ENCODE measurements around the gene FOXF2. TPM values are rescaled to one million over a fixed set of nuclear protein-coding genes. Genes with fewer than 3 reads are reported as not detected.

The FOXF2 gene
- total and polyA plus RNA-seq, 2 of the 4 experiments (the other 2 are of a cell fraction) = 2.5 to 16.3 TPM

- no peak overlapping the region for H3K14ac ChIP-seq (replicated peaks; ENCODE audit: low read depth, low read length)
- no peak overlapping the region for H2BK20ac ChIP-seq (ENCODE audit: low read depth, low read length)
- H4K8ac ChIP-seq (ENCODE audit: low read depth in 2 of 2, low read length in 2 of 2) = no peak overlapping the region
- POLR2A ChIA-PET (ENCODE audit: unreplicated experiment) = no interaction called here
- no peak overlapping the region for H3K4me2 ChIP-seq (ENCODE audit: low read depth, low read length)
- no TSS peak for BruUV-seq (replicated peaks)
- H2BK15ac ChIP-seq (ENCODE audit: low read depth, low read length) = no peak overlapping the region
- H4K5ac ChIP-seq (ENCODE audit: low read depth, low read length) = no peak overlapping the region
- TF ChIP-seq RFX5 (IDR thresholded peaks at IDR 0.05; ENCODE audit: low read depth, low read length) (no peak), CHD1 (IDR thresholded peaks at IDR 0.05; ENCODE audit: low read depth, low read length) (no peak), MXI1 (IDR thresholded peaks at IDR 0.05; ENCODE audit: borderline replicate concordance, low read depth, low read length) (no peak), FOS (IDR thresholded peaks at IDR 0.05; ENCODE audit: low read depth, low read length) (no peak), MAFK (IDR thresholded peaks at IDR 0.05; ENCODE audit: low read depth, low read length) (no peak), CTCF (conservative IDR thresholded peaks at IDR 0.05; ENCODE audit: low read depth, low read length) (no peak), MAZ (IDR thresholded peaks at IDR 0.05; ENCODE audit: borderline replicate concordance, low read depth, low read length) (no peak), BHLHE40 (IDR thresholded peaks at IDR 0.05; ENCODE audit: low read depth, low read length) (no peak), RCOR1 (IDR thresholded peaks at IDR 0.05; ENCODE audit: insufficient replicate concordance, low read length) (no peak), NFE2L2 (IDR thresholded peaks at IDR 0.05; ENCODE audit: low read depth, low read length) (no peak)
- H2AFZ ChIP-seq (replicated peaks; ENCODE audit: low read length, poor library complexity) = no peak overlapping the region
- H3K36me3 ChIP-seq (ENCODE audit: control insufficient read depth, insufficient read depth, low read length) = no peaks in the 10 kb centered on the region
- no peak overlapping the region for H3K4me3 ChIP-seq (ENCODE audit: insufficient read depth, low read depth, low read length)
- H3K4ac ChIP-seq (ENCODE audit: low read depth, low read length) = no peak overlapping the region
- peaks cover 9% of the 10 kb centered on the region for H3K4me1 ChIP-seq (ENCODE audit: control insufficient read depth, insufficient read depth, low read length)
- H3K18ac ChIP-seq (ENCODE audit: low read depth, low read length) = no peak overlapping the region
- no peak overlapping the region for H3K56ac ChIP-seq (ENCODE audit: extremely low read depth, insufficient read depth, low read length)
- peaks cover 8% of the 10 kb centered on the region; the same call in 1 of the 2 replicates for H3K27me3 ChIP-seq (ENCODE audit: control insufficient read depth, insufficient read depth, low read length)
- no peak overlapping the region for H3K9ac ChIP-seq (ENCODE audit: low read depth, low read length)
- H4K91ac ChIP-seq (ENCODE audit: insufficient read depth, low read depth, low read length) = no peak overlapping the region
- no peaks in the 10 kb centered on the region for H3K9me1 ChIP-seq (ENCODE audit: insufficient read depth, low read length)
- 100% methylated on average over 1 of the region's 1 CpG; no CpG with 5 or more reads in 1 of the 2 experiments for WGBS, 2 experiments (ENCODE audit: extremely low coverage in 2 of 2, insufficient read length in 1 of 2)
- no peak overlapping the region for H3K23ac ChIP-seq (ENCODE audit: low read depth, low read length)
- H2AK5ac ChIP-seq (ENCODE audit: low read depth, low read length) = no peak overlapping the region
- no peak overlapping the region for H2AK9ac ChIP-seq (replicated peaks; ENCODE audit: low read depth, low read length, poor library complexity)
- no peak overlapping the region for H2BK5ac ChIP-seq (ENCODE audit: low read depth, low read length, poor library complexity, severe bottlenecking)
- no peak overlapping the region for H2BK120ac ChIP-seq (ENCODE audit: low read depth, low read length)
- ATAC-seq (ENCODE audit: low read depth) = no peak
- dilution Hi-C loops (cut with HindIII; ENCODE audit: low sequenced_read_pairs, unreplicated experiment) = no loop called here
- intact Hi-C loops (cut with micrococcal nuclease) = no loop called here
- H3K9me3 ChIP-seq (ENCODE audit: control insufficient read depth, insufficient read depth, low read length) = no peaks in the 10 kb centered on the region
- no peak for DNase-seq
- no peak overlapping the region for H3K27ac ChIP-seq (ENCODE audit: insufficient read depth, low read length)
- no peaks in the 10 kb centered on the region for H3K79me1 ChIP-seq (ENCODE audit: low read depth in 1 of 2, low read length in 2 of 2)
- in situ Hi-C loops (cut with MboI; ENCODE audit: low sequenced_read_pairs) = no loop called here
- CTCF ChIA-PET = interaction anchor here (1.0 to 1.4 kb wide), 2 partner anchors 23 to 25 kb away, joined by 4 read pairs; no protein-coding TSS in a partner anchor
- H4K20me1 ChIP-seq (ENCODE audit: insufficient read depth, low read length) = no peaks in the 10 kb centered on the region
These were observed 32.9 kb downstream of the FOXF2 start for GRCh38 chr6:1422290-1422689.

Measured in IMR-90 (cell line).